Neuronal stem cell (in vitro differentiated cells): ENCODE data around the gene CCDC92.

Source experiments
- DNase-seq: peaks from one replicate; pipeline ENCODE4 v3.0.0-alpha.2; 2013; ENCODE audit warnings: low spot score
- H2AFZ ChIP-seq: one replicate; pipeline ENCODE4 v1.6.1; 2013; ENCODE audit warnings: mild to moderate bottlenecking, low read length, inconsistent platforms
- H2AK5ac ChIP-seq: 2 replicates; pipeline ENCODE4 v1.6.1; 2013; ENCODE audit warnings: low read depth, mild to moderate bottlenecking, inconsistent platforms, low read length, moderate library complexity, mixed read lengths
- H2BK120ac ChIP-seq: 2 replicates; pipeline ENCODE4 v1.6.1; 2013; ENCODE audit warnings: low read depth, mild to moderate bottlenecking, inconsistent platforms, low read length, moderate library complexity, mixed read lengths
- H2BK12ac ChIP-seq: one replicate; pipeline ENCODE4 v1.6.1; 2013; ENCODE audit warnings: low read length, inconsistent platforms
- H2BK15ac ChIP-seq: 2 replicates; pipeline ENCODE4 v1.6.1; 2013; ENCODE audit warnings: mild to moderate bottlenecking, low read length, inconsistent platforms, mixed read lengths
- H2BK5ac ChIP-seq: one replicate; pipeline ENCODE4 v1.6.1; 2013; ENCODE audit warnings: inconsistent platforms, mild to moderate bottlenecking, low read length, moderate library complexity
- H3K14ac ChIP-seq: one replicate; pipeline ENCODE4 v1.6.1; 2013; ENCODE audit warnings: low read length, inconsistent platforms
- H3K18ac ChIP-seq: 2 replicates; pipeline ENCODE4 v1.6.1; 2013; ENCODE audit warnings: low read length, inconsistent platforms
- H3K23ac ChIP-seq: 2 replicates; pipeline ENCODE4 v1.6.1; 2013; ENCODE audit warnings: low read depth, mild to moderate bottlenecking, mixed read lengths, low read length, inconsistent platforms; ENCODE audit not compliant: poor library complexity
- H3K27ac ChIP-seq: replicated peaks from 3 replicates; pipeline ENCODE4 v1.5.1; 2013; ENCODE audit warnings: low read length, inconsistent platforms
- H3K27me3 ChIP-seq, 3 experiments: 2 replicates each; pipeline ENCODE4 v1.6.1; 2013; ENCODE audit warnings: low read length in 3 of 3, mild to moderate bottlenecking in 2 of 3, inconsistent platforms in 1 of 3, low read depth in 1 of 3, mixed read lengths in 1 of 3, moderate library complexity in 1 of 3; ENCODE audit not compliant: control insufficient read depth in 3 of 3, insufficient read depth in 3 of 3
- H3K36me3 ChIP-seq, 2 donors: replicated peaks in 1 of 2; 2 replicates each; pipeline ENCODE4 v1.6.1; 2013; ENCODE audit warnings: low read length in 2 of 2; ENCODE audit not compliant: control insufficient read depth in 2 of 2, insufficient read depth in 2 of 2
- H3K4ac ChIP-seq: 2 replicates; pipeline ENCODE4 v1.6.1; 2013; ENCODE audit warnings: inconsistent platforms, mild to moderate bottlenecking, low read length, moderate library complexity
- H3K4me1 ChIP-seq, 2 donors: 1 replicate in 1 of 2; 2 replicates in 1 of 2; pipeline ENCODE4 v1.6.1; 2013; ENCODE audit warnings: low read length in 2 of 2, low read depth in 1 of 2; ENCODE audit not compliant: control insufficient read depth in 2 of 2, insufficient read depth in 1 of 2
- H3K4me2 ChIP-seq: one replicate; pipeline ENCODE4 v1.6.1; 2013; ENCODE audit warnings: mild to moderate bottlenecking, low read length, inconsistent platforms; ENCODE audit not compliant: insufficient read depth, poor library complexity, severe bottlenecking
- H3K4me3 ChIP-seq, 2 donors: 2 replicates each; pipeline ENCODE4 v1.5.1; 2013; ENCODE audit warnings: low read length in 2 of 2, mild to moderate bottlenecking in 2 of 2, inconsistent platforms in 1 of 2, moderate library complexity in 1 of 2
- H3K79me1 ChIP-seq: one replicate; pipeline ENCODE4 v1.6.1; 2013; ENCODE audit warnings: low read depth, mild to moderate bottlenecking, inconsistent platforms, low read length, moderate library complexity
- H3K9ac ChIP-seq: one replicate; pipeline ENCODE4 v1.6.1; 2013; ENCODE audit warnings: mild to moderate bottlenecking, low read depth, low read length, inconsistent platforms; ENCODE audit not compliant: poor library complexity
- H3K9me3 ChIP-seq, 2 donors: replicated peaks in 1 of 2; 2 replicates each; pipeline versions ENCODE3 to v1.6.1; 2013; ENCODE audit warnings: low read length in 2 of 2, mild to moderate bottlenecking in 2 of 2, inconsistent platforms in 1 of 2, low read depth in 1 of 2, mixed read lengths in 1 of 2, moderate library complexity in 1 of 2; ENCODE audit not compliant: control insufficient read depth in 2 of 2, insufficient read depth in 1 of 2
- H4K8ac ChIP-seq: one replicate; pipeline ENCODE4 v1.6.1; 2013; ENCODE audit warnings: low read depth, mild to moderate bottlenecking, inconsistent platforms, low read length, moderate library complexity
- H4K91ac ChIP-seq: one replicate; pipeline ENCODE4 v1.6.1; 2013; ENCODE audit warnings: low read length, low read depth, mild to moderate bottlenecking, inconsistent platforms; ENCODE audit not compliant: poor library complexity
- WGBS, 2 donors: extraction: QIAGEN DNeasy Blood & Tissue Kit; methylation state at CpG; one replicate each; pipeline ENCODE4 v1.1.7; 2013; ENCODE audit warnings: missing lambda C conversion rate in 2 of 2, mixed read lengths in 1 of 2; ENCODE audit not compliant: insufficient read length in 2 of 2, insufficient replicate concordance in 1 of 2; ENCODE audit errors: extremely low coverage in 2 of 2; 5-methylcytosine and 5-hydroxymethylcytosine counted together

CCDC92 gene

DNA sequence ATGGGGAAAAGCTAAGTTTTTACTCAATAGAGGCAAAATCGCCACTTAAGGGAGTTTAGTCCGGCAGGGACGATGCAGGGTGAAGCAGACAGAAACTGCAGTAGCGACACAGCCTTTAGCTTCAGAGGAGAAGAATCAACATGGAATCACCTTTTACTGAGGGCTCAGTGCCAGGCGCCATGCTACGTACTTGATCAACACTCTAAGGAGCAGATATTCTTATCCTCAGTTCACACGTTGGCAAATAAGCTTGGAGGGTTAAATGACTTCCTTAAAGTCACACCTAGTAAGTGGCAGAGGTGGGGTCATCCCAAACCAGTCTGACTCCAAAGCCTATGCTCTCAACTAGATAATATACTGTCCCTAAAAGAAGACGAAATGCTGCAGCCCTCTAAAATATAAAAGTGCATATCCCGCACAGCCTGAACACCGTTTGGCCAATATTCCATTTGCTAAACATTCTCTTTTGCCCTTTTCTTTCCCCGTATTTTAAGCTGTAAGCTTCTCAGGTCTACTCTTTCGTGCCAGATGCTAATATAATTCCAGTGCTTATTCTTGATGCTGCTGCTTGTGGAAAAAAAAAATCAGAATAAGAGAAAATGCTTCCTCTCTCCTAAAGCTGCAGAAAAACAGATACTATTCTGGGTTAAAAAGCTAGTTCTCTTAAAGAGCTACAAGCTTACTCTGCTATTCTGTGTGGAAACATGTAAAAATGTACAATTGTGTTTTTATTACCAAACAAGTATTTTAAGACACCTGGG, 10.9 kb downstream of the CCDC92 start:
- Histone ChIP-seq H3K14ac (no peak overlapping the region), H3K79me1 (no peaks in the 10 kb centered on the region), H2BK12ac (no peak overlapping the region), H2BK120ac (no peak overlapping the region), H3K9me3 (no peaks in the 10 kb centered on the region), H3K23ac (no peak overlapping the region), H3K4me3 (no peak overlapping the region), H4K91ac (no peak overlapping the region), H3K27me3 (peaks cover 0 to 2% (median 0%) of the 10 kb centered on the region in 3 experiments), H3K18ac (no peak overlapping the region), H3K4ac (no peak overlapping the region), H2BK5ac (no peak overlapping the region), H3K36me3 (peaks cover 2 to 9% of the 10 kb centered on the region in 2 donors), H2AFZ (no peak overlapping the region), H2AK5ac (no peak overlapping the region), H4K8ac (no peak overlapping the region), H3K4me1 (peaks cover 0 to 4% of the 10 kb centered on the region in 2 donors), H3K27ac (no peak overlapping the region), H2BK15ac (no peak overlapping the region), H3K9ac (no peak overlapping the region), H3K4me2 (no peak overlapping the region)
- no CpG with 5 or more reads among the region's 12 CpGs for WGBS, 2 donors
- DNase-seq: no peak

DNA sequence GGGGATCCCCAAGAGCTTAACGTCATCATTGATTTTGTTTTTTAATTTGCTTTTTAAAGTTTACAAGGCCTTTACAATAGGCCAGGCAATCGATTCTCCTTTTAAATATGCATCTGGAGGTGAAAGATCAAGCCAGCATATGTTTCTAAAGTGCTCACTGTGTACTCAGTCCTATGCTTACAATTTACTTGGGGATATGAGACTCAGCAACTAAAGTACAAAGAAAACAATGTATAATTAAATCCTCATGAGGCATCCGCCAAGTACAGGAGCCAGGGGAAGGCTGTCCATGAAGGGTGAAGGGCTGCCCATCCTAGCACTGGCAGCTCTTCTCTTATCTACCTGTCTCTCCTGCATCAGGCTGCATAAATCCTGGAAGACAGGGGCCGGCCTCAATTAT, 11.8 kb downstream of the CCDC92 start:
- Histone ChIP-seq H3K27ac (no peak overlapping the region), H2AFZ (no peak overlapping the region), H4K91ac (no peak overlapping the region), H3K9ac (no peak overlapping the region), H3K4me3 (no peak overlapping the region), H3K9me3 (no peaks in the 10 kb centered on the region), H4K8ac (no peak overlapping the region), H3K18ac (no peak overlapping the region), H2AK5ac (no peak overlapping the region), H3K14ac (no peak overlapping the region), H3K79me1 (no peaks in the 10 kb centered on the region), H2BK5ac (no peak overlapping the region), H3K36me3 (peaks cover 2 to 3% of the 10 kb centered on the region in 2 donors), H3K23ac (no peak overlapping the region), H3K27me3 (peaks cover 0 to 2% (median 0%) of the 10 kb centered on the region in 3 experiments), H2BK12ac (no peak overlapping the region), H2BK15ac (no peak overlapping the region), H3K4ac (no peak overlapping the region), H3K4me1 (peaks cover 0 to 8% of the 10 kb centered on the region in 2 donors), H3K4me2 (no peak overlapping the region), H2BK120ac (no peak overlapping the region)
- no peak for DNase-seq
- WGBS, 2 donors: no CpG with 5 or more reads among the region's 4 CpGs

DNA sequence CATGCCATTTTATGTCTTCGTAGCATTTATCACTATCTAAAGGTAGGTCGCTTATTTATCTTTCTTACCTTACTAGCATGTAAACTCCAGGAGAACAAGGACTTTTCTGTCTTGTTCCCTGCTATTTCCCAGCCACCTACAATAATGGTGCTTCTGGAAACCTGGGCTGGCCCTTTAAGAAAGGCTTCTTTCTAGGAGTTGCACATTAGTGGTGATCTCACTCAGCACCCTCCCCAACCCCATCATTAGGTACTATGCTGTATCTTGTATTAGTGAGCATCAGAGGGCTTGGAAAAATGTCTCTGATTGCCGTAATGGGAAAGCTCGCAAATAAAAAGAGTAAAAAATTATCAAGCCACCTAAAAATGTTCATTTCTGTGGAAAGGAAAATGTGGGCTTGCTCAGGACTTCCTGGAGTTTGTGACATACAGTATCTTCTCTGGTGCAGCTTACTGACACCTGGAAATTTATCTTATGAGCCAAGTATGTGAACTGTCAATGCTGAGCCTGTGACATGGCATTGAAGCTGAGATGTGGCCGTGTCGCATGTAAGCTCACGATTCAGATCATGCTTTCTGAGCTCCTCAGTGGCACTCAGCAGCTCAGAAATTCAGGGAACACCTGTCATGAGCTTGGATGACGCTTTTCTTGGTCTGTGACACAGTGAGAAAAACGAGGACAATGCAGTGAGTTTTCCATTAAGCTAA, 12.4 kb downstream of the CCDC92 start:
- no peak overlapping the region for H4K8ac ChIP-seq
- H2AFZ ChIP-seq: no peak overlapping the region
- no peak overlapping the region for H2AK5ac ChIP-seq
- no peak overlapping the region for H3K23ac ChIP-seq
- no peak for DNase-seq
- H3K18ac ChIP-seq: no peak overlapping the region
- H3K14ac ChIP-seq: no peak overlapping the region
- peaks cover 0 to 2% of the 10 kb centered on the region in 2 donors for H3K36me3 ChIP-seq
- H3K27me3 ChIP-seq: peaks cover 0 to 2% (median 0%) of the 10 kb centered on the region in 3 experiments
- H3K79me1 ChIP-seq: no peaks in the 10 kb centered on the region
- H2BK120ac ChIP-seq: no peak overlapping the region
- no peak overlapping the region for H2BK15ac ChIP-seq
- no peak overlapping the region for H2BK5ac ChIP-seq
- no peak overlapping the region for H3K27ac ChIP-seq
- no CpG with 5 or more reads among the region's 9 CpGs for WGBS, 2 donors
- H3K9ac ChIP-seq: no peak overlapping the region
- H3K4ac ChIP-seq: no peak overlapping the region
- no peak overlapping the region for H4K91ac ChIP-seq
- no peak overlapping the region for H2BK12ac ChIP-seq
- H3K4me1 ChIP-seq: peaks cover 0 to 8% of the 10 kb centered on the region in 2 donors
- no peaks in the 10 kb centered on the region for H3K9me3 ChIP-seq
- no peak overlapping the region for H3K4me3 ChIP-seq
- H3K4me2 ChIP-seq: no peak overlapping the region

DNA sequence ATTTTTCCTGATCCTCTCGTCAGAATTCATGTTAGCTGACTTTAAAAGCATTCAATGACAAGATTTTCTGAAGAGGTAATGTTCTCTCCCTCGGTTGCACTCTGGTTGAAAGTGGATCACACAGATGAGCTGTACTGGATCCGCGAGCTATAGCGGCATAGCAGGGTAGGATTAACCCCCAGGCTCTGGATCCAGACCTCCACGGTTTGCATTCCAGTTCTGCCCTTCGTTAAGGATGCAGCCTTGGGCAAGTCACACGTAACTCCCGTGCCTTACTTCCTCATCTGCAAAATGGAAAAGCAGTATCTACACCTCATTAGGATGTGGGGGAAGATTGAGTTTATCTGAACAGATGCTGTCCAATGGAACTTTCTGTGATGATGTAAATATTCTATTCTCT, 13.8 kb downstream of the CCDC92 start:
- H2BK12ac ChIP-seq: no peak overlapping the region
- peaks cover 0 to 2% (median 0%) of the 10 kb centered on the region in 3 experiments for H3K27me3 ChIP-seq
- H2BK15ac ChIP-seq: no peak overlapping the region
- DNase-seq: no peak
- H3K14ac ChIP-seq: no peak overlapping the region
- no peak overlapping the region for H3K23ac ChIP-seq
- no peak overlapping the region for H2AFZ ChIP-seq
- no peak overlapping the region for H3K4me3 ChIP-seq
- no peak overlapping the region for H2BK5ac ChIP-seq
- H3K79me1 ChIP-seq: no peaks in the 10 kb centered on the region
- peaks cover 0 to 8% of the 10 kb centered on the region in 2 donors for H3K4me1 ChIP-seq
- H3K27ac ChIP-seq: no peak overlapping the region
- H3K36me3 ChIP-seq: peaks cover 0 to 2% of the 10 kb centered on the region in 2 donors
- WGBS, 2 donors: no CpG with 5 or more reads among the region's 9 CpGs
- no peak overlapping the region for H3K9ac ChIP-seq
- H4K8ac ChIP-seq: no peak overlapping the region
- no peak overlapping the region for H4K91ac ChIP-seq
- no peak overlapping the region for H2AK5ac ChIP-seq
- no peak overlapping the region for H3K4me2 ChIP-seq
- no peak overlapping the region for H3K4ac ChIP-seq
- H3K18ac ChIP-seq: no peak overlapping the region
- no peaks in the 10 kb centered on the region for H3K9me3 ChIP-seq
- no peak overlapping the region for H2BK120ac ChIP-seq
